ENCODE data around the gene ARID4A.

GRCh38 chr14:58280954-58281787, 17.2 kb upstream of the ARID4A start:
- TF ChIP-seq CTCF (IDR thresholded peaks at IDR 0.05 in 8 of 11, conservative IDR thresholded peaks at IDR 0.05 in 3 of 11) = no peak
- TF ChIP-seq POLR2A (IDR thresholded peaks at IDR 0.05) = no peak

Data from spleen (tissue), 7 donors.